Middle frontal gyrus (tissue), 1 donor: Measurements from ENCODE around the gene NDE1.

ENCODE experiments used
- DNase-seq: peaks from one replicate; pipeline ENCODE4 v3.0.0-alpha.2; 2015; ENCODE audit warnings: low spot score; ENCODE audit errors: extremely low spot score

NDE1 gene

GRCh38 chr16:15735610-15736009, 85.6 kb downstream of the NDE1 start:
- no peak for DNase-seq

- no peak for DNase-seq
Measured at GRCh38 chr16:15736529-15736928, 86.5 kb downstream of the NDE1 start.

GRCh38 chr16:15737140-15737644, 87.1 kb downstream of the NDE1 start:
- no peak for DNase-seq

GRCh38 chr16:15739464-15739863, 89.4 kb downstream of the NDE1 start:
- DNase-seq: no peak

DNA sequence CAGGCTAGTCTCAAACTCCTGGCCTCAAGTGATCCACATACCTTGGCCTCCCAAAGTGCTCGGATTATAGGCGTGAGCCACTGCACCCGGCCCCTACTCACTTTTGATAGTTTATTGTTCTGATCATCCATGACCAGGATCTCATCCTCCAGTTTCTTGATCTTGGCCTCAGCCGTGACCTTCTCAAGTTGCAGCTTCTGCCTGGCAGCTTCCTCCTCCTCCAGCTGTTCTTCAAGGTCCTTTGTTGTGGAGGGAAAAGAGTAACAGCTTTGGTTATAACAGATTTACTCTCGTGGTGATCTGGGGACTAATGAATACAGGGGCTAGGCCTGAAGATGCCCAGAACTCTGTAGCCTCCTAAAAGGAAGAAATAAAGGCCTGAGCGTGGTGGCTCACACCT, 89.9 kb downstream of the NDE1 start:
- DNase-seq: no peak

GRCh38 chr16:15741207-15741871, 91.3 kb downstream of the NDE1 start:
- DNase-seq: no peak

GRCh38 chr16:15742716-15743115, 92.7 kb downstream of the NDE1 start:
- no peak for DNase-seq

DNA sequence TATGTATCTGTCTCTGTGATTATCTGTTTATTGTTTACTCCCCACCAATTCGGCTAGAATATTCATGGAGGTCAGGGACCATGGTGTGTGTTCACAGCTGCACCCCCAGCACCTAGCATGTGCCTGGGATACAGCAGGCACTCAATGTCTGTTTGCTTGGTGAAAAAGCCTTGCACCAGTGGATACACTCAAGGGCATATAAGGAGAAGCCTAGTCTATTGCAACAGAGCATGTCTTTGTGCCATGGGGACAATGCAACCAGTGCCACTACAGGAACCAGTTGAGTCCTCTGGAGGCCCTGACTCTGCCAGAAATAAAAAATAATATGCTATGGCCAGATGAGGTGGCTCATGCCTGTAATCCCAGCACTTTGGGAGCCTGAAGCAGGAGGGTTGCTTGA, 93.6 kb downstream of the NDE1 start:
- DNase-seq: no peak

GRCh38 chr16:15746332-15746731, 96.3 kb downstream of the NDE1 start:
- DNase-seq: no peak

GRCh38 chr16:15747937-15748336, 97.9 kb downstream of the NDE1 start:
- no peak for DNase-seq

DNA sequence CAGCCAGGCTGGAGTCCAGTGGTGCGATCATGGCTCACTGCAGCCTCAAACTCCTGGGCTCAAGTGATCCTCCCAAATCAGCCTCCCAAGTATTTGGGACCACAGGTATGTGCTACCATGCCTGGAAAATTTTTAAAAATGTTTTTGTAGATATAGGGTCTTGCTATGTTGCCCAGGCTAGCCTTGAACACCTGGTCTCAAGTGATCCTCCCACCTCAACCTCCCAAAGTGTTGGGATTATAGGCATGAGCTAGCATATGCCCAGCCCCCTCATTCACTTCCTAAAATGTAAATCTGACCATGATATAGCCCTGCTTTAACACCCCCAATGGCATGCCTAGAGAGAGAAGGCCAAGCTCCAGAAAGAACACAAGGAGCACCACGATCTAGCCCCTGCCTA, 98.6 kb downstream of the NDE1 start:
- DNase-seq: no peak

DNA sequence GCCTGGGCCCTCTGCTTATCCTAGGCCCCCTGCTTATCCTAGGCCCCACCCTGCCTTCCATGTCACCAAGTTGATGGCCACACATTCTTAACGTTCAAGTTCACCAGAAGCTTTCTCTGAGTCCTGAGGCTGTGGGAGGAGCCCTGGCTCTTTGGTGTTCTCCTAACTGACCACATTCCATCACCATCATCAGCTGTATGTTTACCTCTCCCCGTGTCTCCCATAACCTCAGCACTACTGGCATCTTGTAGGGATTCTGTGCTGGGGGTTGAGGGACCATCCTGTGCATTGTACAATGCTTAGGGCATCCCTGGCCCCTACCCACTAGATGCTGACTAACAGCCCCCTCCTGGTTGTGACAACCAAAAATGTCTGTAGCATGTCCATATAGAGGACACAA, 99.3 kb downstream of the NDE1 start:
- DNase-seq: no peak

DNA sequence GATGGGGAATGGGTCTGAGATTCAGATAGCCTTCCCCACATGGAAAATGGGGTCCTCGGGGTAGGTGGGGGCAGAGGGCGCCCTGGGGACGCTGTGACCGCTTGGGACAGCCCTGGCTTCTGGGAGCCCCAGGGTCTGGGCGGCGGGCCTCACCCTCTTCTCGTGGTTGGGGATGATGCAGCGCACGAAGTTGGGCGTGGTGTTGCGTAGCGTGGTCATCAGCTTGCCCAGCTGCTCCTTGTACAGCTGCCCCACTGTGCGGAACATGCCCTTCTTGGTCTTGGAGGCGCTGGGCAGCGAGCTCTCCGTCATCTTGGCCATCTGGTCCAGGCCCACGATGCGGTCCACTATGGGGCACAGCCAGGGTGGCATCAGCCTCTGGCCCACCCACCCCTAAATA, 99.9 kb downstream of the NDE1 start:
- no peak for DNase-seq

GRCh38 chr16:15751940-15752339, 101.9 kb downstream of the NDE1 start:
- no peak for DNase-seq

DNA sequence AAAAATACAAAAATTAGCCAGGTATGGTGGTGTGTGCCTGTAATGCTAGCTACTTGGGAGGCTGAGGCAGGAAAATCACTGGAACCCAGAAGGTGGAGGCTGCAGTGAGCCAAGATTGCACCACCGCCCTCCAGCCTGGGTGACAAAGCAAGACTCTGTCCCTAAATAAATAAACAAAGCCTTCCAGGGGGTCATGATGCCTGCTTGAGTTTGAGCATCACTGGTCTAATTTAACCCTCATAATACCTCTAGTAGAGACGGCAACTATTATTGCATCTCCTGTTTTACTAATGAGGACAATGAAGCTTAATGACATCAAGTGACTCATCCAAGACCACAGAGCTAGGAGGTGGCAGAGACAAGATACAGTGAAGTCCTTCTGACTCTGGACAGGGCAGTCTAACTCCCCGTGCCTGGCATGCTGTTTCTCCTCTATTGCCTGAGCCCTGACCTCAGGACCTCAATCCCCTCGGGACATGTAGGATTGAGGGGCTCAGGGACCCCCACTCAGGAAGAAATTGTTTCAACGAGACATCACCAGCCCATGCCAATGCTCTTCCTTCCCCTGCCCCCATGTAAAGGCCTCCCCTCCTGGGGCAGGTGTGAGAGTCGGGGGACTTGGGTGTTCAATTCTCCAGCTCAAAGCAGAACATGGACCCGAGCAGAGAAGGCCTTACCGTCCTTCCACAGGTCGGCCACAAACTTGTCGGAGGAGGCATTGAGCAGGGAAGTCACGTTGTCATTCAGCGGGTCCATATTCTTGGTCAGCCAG, 102.9 kb downstream of the NDE1 start:
- DNase-seq: no peak

GRCh38 chr16:15754821-15755534, 104.9 kb downstream of the NDE1 start:
- DNase-seq: no peak

DNA sequence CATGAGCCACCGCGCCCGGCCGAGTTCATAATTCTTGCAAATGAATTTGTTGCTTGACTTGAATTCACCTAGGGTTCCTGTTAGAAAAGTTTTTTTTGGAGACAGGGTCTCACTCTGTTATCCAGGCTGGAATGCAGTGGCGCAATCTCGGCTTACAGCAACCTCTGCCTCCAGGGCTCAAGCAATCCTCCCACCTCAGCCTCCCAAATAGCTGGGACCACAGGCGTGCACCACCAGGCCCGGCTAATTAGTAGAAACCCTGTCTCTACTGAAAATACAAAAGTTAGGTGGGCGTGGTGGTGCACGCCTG, 107.0 kb downstream of the NDE1 start:
- DNase-seq: no peak

GRCh38 chr16:15757630-15758251, 107.7 kb downstream of the NDE1 start:
- no peak for DNase-seq

DNA sequence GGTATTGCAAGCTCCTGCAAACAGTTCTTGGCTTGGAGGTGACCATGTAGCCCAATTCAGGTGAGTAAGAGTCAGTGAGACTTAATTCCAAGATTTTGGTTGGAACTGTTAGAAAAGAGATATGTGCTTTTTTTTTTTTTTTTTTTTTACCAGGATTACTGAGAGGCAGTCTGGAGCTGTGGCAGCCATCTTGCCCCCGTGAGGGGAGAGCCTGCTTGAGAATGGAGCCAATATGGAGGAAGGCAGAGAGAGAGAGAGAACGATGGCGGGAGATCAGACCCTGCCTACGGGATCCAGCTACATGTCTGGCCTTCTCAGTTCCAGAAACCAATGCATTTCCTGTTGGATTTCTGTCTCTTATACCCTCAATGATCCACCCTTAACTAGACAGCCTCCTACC, 109.0 kb downstream of the NDE1 start:
- DNase-seq: no peak

DNA sequence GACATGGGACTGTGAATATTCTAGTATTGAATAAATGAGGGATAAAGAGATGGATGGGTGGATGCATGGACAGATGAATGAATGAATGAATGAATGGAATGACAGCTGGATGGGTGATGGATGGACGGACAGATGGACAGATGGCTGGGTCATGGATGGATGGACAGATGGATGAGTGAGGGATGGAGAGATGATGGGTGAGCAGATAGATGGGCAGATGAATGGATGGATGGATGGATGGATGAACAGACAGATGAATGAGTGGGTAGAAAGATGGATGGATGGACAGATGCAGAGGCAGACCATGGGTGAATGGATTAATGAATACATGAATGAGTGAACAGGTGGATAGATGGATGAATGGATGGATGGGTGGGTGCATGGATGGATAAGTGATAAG, 110.1 kb downstream of the NDE1 start:
- no peak for DNase-seq

DNA sequence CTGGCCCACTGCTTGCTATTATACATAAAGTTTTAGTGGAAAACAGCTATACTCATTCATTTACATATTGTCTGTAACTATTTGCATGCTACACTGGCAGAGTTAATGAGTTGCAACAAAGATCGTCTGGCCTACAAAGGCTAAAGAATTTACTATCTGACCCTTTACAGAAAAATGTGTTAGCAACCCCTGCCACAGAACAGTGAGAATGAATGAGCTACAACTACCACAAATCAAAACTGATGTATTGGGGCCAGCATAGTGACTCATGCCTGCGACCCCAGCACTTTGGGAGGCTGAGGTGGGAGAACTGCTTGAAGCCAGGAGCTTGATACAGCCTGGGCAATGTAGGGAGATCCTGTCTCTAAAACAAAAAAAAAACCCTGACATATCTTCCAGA, 114.1 kb downstream of the NDE1 start:
- no peak for DNase-seq

DNA sequence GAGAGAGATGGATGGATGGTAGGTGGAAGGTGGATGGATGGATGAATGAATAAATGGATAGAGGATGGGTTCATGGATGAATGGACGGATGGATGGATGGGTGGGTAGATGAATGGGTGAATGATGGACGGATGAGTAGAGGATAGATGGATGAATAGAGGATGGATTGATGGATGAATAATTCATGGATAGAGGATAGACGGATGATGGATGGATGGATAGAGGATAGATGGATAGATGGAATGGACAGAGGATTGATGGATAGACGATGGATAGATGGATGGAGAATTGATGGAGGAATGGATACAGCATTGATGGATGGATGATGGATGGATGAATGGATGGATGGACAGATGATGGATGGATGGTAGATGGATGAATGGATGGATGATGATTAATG, 115.1 kb downstream of the NDE1 start:
- no peak for DNase-seq
